Ecto neural progenitor cell (in vitro differentiated cells): ENCODE measurements around the gene ANKRD13C.

ENCODE experiments used
- DNase-seq: peaks from one replicate; pipeline ENCODE4 v3.0.0-alpha.2; 2018; ENCODE audit warnings: low spot score

Gene ANKRD13C

DNA sequence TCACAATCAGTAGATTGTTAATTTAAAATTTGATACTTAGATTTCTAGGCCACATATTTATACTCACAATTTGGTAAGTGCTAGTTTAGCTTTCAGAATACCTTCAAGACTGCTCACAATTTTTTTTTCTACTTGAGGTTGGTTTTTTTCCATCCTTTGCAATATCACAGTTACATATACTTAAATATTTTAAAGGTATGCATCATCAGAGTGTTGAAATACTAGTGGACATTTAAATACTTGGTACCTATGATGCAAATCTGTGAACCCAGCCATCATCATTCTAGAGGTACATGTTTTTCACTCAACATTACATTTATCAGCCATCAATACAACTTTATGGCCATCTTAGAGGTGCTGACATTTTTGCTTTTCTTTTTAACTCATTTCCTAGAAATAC, 143.0 kb downstream of the ANKRD13C start:
- DNase-seq: no peak

DNA sequence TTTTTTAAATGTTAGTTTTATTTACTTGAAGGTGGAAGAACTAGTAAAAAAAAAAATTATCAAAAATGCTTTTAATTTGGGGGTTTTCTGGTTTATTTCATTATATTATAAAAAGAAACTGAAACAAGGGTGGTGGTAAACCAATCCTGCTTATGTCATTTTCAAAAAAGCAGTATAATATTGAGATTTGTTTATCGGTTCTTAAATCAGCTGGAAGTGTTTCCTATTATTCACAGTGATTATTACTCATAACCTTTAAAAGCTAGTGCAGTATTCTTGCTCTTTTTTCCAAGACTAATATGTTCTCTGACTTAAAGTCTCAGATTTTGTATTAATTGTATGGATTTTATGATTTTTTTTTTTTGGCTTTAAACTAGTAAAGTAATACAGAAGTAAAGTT, 143.7 kb downstream of the ANKRD13C start:
- DNase-seq: no peak
